Astrocyte of the spinal cord (primary cell): Measurements from ENCODE around the gene TPD52L2.
A peak's percentile ranks its signal among the peaks of the same experiment; 100 is the strongest.

Experiments
- DNase-seq: peaks from one replicate; pipeline ENCODE4 v3.0.0; 2011; ENCODE audit warnings: low read depth, low spot score
- H3K4me3 ChIP-seq: 2 replicates; pipeline ENCODE4 v1.5.1; 2011; ENCODE audit warnings: low read depth, mild to moderate bottlenecking, low read length, moderate library complexity
- CTCF ChIP-seq: IDR thresholded peaks from 2 replicates; pipeline ENCODE4 v1.5.1; 2012; ENCODE audit warnings: low read depth, mild to moderate bottlenecking, low read length, inconsistent platforms
- in situ Hi-C: cut with HindIII; loops from 2 replicates; pipeline ENCODE4 v1.10.0; 2017; ENCODE audit warnings: low sequenced_read_pairs

TPD52L2 gene

GRCh38 chr20:63835021-63835858 is 29.8 kb upstream of the TPD52L2 start:
- peak; percentile 97 for DNase-seq
- no peak overlapping the region for H3K4me3 ChIP-seq
- in situ Hi-C loops, result no loop called here
- no peak for TF ChIP-seq CTCF

- in situ Hi-C loops, result no loop called here
- H3K4me3 ChIP-seq, result no peak overlapping the region
- TF ChIP-seq CTCF, result no peak
- DNase-seq, result no peak
Measured at GRCh38 chr20:63836458-63837344, 28.4 kb upstream of the TPD52L2 start.

- no peak for TF ChIP-seq CTCF
- in situ Hi-C loops, result no loop called here
- no peak overlapping the region for H3K4me3 ChIP-seq
- no peak for DNase-seq
Measured at GRCh38 chr20:63837479-63837878, 27.6 kb upstream of the TPD52L2 start.

- TF ChIP-seq CTCF, result no peak
- no peak overlapping the region for H3K4me3 ChIP-seq
- in situ Hi-C loops, result no loop called here
- no peak for DNase-seq
Measured at GRCh38 chr20:63839620-63840019, 25.4 kb upstream of the TPD52L2 start.

GRCh38 chr20:63840405-63840828 is 24.7 kb upstream of the TPD52L2 start:
- in situ Hi-C loops, result no loop called here
- no peak overlapping the region for H3K4me3 ChIP-seq

More at GRCh38 chr20:63840405-63840828, 24.7 kb upstream of the TPD52L2 start:
- TF ChIP-seq CTCF, result no peak
- DNase-seq, result no peak
